HFFc6 (cell line): Measurements from ENCODE around the gene CDK4. TPM values are rescaled to one million over a fixed set of nuclear protein-coding genes. Genes with fewer than 3 reads are reported as not detected.

Source experiments
- DNase-seq: peaks from one replicate; pipeline ENCODE4 v3.0.0-alpha.2; 2018
- H3K27ac Mint-ChIP-seq: 2 replicates; pipeline ENCODE4 v1.8.0; 2020; ENCODE audit warnings: mild to moderate bottlenecking, mixed read lengths
- H3K27me3 Mint-ChIP-seq: 2 replicates; pipeline ENCODE4 v1.8.0; 2021; ENCODE audit warnings: mild to moderate bottlenecking, moderate library complexity, mixed read lengths; ENCODE audit not compliant: insufficient read depth
- H3K36me3 Mint-ChIP-seq: 2 replicates; pipeline ENCODE4 v1.8.0; 2021; ENCODE audit warnings: low read depth, mixed read lengths
- H3K4me1 Mint-ChIP-seq: 2 replicates; pipeline ENCODE4 v1.8.0; 2020; ENCODE audit warnings: low read depth, mixed read lengths
- H3K4me3 Mint-ChIP-seq: 2 replicates; pipeline ENCODE4 v1.8.0; 2020; ENCODE audit warnings: mild to moderate bottlenecking, moderate library complexity, mixed read lengths
- H3K9me3 Mint-ChIP-seq: 2 replicates; pipeline ENCODE4 v1.8.0; 2020; ENCODE audit warnings: mild to moderate bottlenecking, mixed read lengths
- CTCF ChIP-seq: fragments of 200-600 bp; sonication (generic); IDR thresholded peaks from 2 replicates; pipeline ENCODE4 v1.5.0; 2021; ENCODE audit warnings: antibody characterized with exemption, mild to moderate bottlenecking
- total RNA-seq, 6 experiments: library from RNA; stranded (reverse); fragmentation: NEBNext Ultra II Directional; extraction: Animal tissue kit (Norgen Biotek cat#: 25700); gene quantifications; 2 replicates in 1 of 6; 3 replicates in 5 of 6; pipeline ENCODE4 v1.2.3, GENCODE V29; 2021

CDK4 gene
- total RNA-seq, 6 experiments from 2014 or later, result 112 to 140 (median 116) TPM

GRCh38 chr12:57763881-57764661 lies 12.0 kb upstream of the CDK4 start:
- Mint-ChIP-seq H3K4me1 (peaks cover 24% of the 10 kb centered on the region), H3K36me3 (peaks cover 5% of the 10 kb centered on the region), H3K9me3 (no peaks in the 10 kb centered on the region), H3K27ac (no peak overlapping the region), H3K4me3 (peak overlapping the region; percentile 80), H3K27me3 (peaks cover 4% of the 10 kb centered on the region; the same call in 1 of the 2 replicates)
- DNase-seq, result no peak
- no peak for TF ChIP-seq CTCF

- Mint-ChIP-seq H3K9me3 (no peaks in the 10 kb centered on the region), H3K4me1 (peaks cover 24% of the 10 kb centered on the region), H3K36me3 (no peaks in the 10 kb centered on the region), H3K27ac (no peak overlapping the region), H3K4me3 (no peak overlapping the region), H3K27me3 (peaks cover 8% of the 10 kb centered on the region)
- no peak for DNase-seq
- no peak for TF ChIP-seq CTCF
Measured at GRCh38 chr12:57762463-57762862, 10.4 kb upstream of the CDK4 start.

GRCh38 chr12:57761391-57761998 lies 9.4 kb upstream of the CDK4 start:
- DNase-seq, result no peak
- no peaks in the 10 kb centered on the region for H3K9me3 Mint-ChIP-seq
- H3K27me3 Mint-ChIP-seq, result peaks cover 18% of the 10 kb centered on the region
- H3K4me1 Mint-ChIP-seq, result peaks cover 14% of the 10 kb centered on the region
- no peak overlapping the region for H3K4me3 Mint-ChIP-seq
- TF ChIP-seq CTCF, result no peak
- H3K36me3 Mint-ChIP-seq, result peaks cover under 1% of the 10 kb centered on the region; the same call in 1 of the 2 replicates
- H3K27ac Mint-ChIP-seq, result no peak overlapping the region

GRCh38 chr12:57760347-57760982 lies 8.4 kb upstream of the CDK4 start:
- Mint-ChIP-seq H3K4me1 (peaks cover 9% of the 10 kb centered on the region; the same call in 1 of the 2 replicates), H3K9me3 (no peaks in the 10 kb centered on the region), H3K36me3 (peaks cover 5% of the 10 kb centered on the region; the same call in 1 of the 2 replicates), H3K4me3 (no peak overlapping the region), H3K27ac (no peak overlapping the region), H3K27me3 (peaks cover 23% of the 10 kb centered on the region)
- TF ChIP-seq CTCF, result no peak
- DNase-seq, result no peak

GRCh38 chr12:57759360-57759980 lies 7.4 kb upstream of the CDK4 start:
- Mint-ChIP-seq H3K4me1 (peaks cover 7% of the 10 kb centered on the region), H3K27me3 (peaks cover 25% of the 10 kb centered on the region), H3K27ac (no peak overlapping the region), H3K4me3 (no peak overlapping the region), H3K36me3 (peaks cover 5% of the 10 kb centered on the region; the same call in 1 of the 2 replicates), H3K9me3 (no peaks in the 10 kb centered on the region)
- no peak for DNase-seq
- peak; percentile 72 for TF ChIP-seq CTCF
